Fibroblast of lung (primary cell): ENCODE results near the gene ECI1.

Source experiments
- EZH2 ChIP-seq: IDR thresholded peaks from 2 replicates; pipeline ENCODE4 v1.5.1; 2012; ENCODE audit warnings: low read length, control low read depth, mild to moderate bottlenecking; ENCODE audit errors: missing control alignments
- TF ChIP-seq, protein P1 (sequence below), 2 donors: IDR thresholded peaks in 1 of 2; conservative IDR thresholded peaks in 1 of 2; 1 replicate in 1 of 2; 2 replicates in 1 of 2; pipeline ENCODE4 v1.5.1; 2011 to 2012; ENCODE audit warnings: low read length in 2 of 2, control low read depth in 1 of 2, inconsistent platforms in 1 of 2, low read depth in 1 of 2, mild to moderate bottlenecking in 1 of 2

DNA sequence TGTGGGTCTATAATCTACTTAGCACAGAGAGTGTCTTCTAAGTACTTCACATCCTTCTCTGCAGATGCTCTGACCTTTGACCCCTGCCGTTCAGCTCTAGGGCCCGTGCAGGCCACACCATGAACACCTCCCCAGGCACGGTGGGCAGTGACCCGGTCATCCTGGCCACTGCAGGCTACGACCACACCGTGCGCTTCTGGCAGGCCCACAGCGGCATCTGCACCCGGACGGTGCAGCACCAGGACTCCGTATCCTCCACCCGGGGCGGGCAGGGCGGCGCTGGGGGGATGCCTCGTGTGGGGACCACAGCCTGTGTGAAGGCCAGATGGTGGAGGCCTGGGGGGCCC lies 45.4 kb downstream of the ECI1 start:
- TF ChIP-seq, protein P1, sequence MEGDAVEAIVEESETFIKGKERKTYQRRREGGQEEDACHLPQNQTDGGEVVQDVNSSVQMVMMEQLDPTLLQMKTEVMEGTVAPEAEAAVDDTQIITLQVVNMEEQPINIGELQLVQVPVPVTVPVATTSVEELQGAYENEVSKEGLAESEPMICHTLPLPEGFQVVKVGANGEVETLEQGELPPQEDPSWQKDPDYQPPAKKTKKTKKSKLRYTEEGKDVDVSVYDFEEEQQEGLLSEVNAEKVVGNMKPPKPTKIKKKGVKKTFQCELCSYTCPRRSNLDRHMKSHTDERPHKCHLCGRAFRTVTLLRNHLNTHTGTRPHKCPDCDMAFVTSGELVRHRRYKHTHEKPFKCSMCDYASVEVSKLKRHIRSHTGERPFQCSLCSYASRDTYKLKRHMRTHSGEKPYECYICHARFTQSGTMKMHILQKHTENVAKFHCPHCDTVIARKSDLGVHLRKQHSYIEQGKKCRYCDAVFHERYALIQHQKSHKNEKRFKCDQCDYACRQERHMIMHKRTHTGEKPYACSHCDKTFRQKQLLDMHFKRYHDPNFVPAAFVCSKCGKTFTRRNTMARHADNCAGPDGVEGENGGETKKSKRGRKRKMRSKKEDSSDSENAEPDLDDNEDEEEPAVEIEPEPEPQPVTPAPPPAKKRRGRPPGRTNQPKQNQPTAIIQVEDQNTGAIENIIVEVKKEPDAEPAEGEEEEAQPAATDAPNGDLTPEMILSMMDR (conservative IDR thresholded peaks at IDR 0.05 in 1 of 2, IDR thresholded peaks at IDR 0.05 in 1 of 2; ENCODE audit: low read depth in 1 of 2, low read length in 2 of 2) = no peak
- TF ChIP-seq EZH2 = no peak
